Coronary artery (tissue), 2 donors: ENCODE results near the gene BRD7.

ENCODE experiments used
- DNase-seq: peaks from one replicate; pipeline ENCODE4 v3.0.0-alpha.2; 2017; ENCODE audit warnings: low spot score
- H3K27ac ChIP-seq, 2 donors: fragments of 200-600 bp; sonication (generic); one replicate each; pipeline ENCODE4 v1.5.1; 2016 to 2019
- H3K4me3 ChIP-seq: fragments of 200-600 bp; sonication (generic); 2 replicates; pipeline ENCODE4 v1.5.1; 2016; ENCODE audit warnings: mild to moderate bottlenecking, moderate library complexity
- TF ChIP-seq, protein P1 (sequence below): fragments of 200-600 bp; sonication (generic); IDR thresholded peaks from one replicate; pipeline ENCODE4 v1.5.1; 2019; ENCODE audit warnings: antibody characterized with exemption

BRD7 gene

DNA sequence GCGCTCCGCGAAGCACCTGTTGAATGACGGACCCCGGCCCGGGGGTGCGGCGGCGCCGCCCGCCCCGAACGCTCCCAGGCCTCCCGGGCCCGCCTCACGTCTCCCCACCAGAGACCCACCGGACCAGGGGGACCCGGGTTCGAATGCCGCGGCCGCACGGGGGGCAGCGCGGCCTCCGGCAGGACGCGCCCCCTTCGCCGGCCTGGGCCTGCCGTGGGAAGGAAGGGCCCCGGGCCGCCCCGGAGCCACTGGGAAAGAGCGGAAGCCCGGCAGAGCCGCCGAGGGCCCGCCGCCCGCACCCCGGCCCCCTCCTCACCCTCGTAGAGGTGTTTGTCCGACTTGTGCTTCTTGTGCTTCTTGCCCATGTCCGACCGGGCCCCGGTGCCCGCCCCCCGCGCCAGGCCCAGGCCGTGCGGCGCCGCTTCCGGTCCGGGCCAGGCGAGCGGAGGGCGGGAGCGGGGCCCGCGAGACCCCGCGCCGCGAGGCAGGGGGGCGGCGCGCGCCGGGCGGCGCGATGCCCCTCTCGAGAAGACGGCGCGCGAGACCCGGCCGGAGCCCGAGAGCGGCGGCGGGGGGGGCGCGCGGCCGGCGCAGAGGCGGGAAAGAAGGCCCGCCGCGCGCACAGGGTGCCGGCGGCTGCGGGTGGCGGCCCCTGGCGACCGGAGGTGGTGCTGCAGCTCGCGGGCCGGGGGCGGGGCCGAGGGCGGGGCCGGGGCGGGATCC lies at the start of gene BRD7:
TSS of gene BRD7 (minus strand) at position 579 of the 723 bp plus-strand sequence. CDS start at position 365, 214 bp downstream.
- DNase-seq, result no peak
- Histone ChIP-seq H3K4me3 (peak within 1 kb of the TSS; percentile 85), H3K27ac (peak within 1 kb of the TSS; percentile 65 to 87)
- TF ChIP-seq, protein P1, sequence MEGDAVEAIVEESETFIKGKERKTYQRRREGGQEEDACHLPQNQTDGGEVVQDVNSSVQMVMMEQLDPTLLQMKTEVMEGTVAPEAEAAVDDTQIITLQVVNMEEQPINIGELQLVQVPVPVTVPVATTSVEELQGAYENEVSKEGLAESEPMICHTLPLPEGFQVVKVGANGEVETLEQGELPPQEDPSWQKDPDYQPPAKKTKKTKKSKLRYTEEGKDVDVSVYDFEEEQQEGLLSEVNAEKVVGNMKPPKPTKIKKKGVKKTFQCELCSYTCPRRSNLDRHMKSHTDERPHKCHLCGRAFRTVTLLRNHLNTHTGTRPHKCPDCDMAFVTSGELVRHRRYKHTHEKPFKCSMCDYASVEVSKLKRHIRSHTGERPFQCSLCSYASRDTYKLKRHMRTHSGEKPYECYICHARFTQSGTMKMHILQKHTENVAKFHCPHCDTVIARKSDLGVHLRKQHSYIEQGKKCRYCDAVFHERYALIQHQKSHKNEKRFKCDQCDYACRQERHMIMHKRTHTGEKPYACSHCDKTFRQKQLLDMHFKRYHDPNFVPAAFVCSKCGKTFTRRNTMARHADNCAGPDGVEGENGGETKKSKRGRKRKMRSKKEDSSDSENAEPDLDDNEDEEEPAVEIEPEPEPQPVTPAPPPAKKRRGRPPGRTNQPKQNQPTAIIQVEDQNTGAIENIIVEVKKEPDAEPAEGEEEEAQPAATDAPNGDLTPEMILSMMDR, result peak; percentile 30

DNA sequence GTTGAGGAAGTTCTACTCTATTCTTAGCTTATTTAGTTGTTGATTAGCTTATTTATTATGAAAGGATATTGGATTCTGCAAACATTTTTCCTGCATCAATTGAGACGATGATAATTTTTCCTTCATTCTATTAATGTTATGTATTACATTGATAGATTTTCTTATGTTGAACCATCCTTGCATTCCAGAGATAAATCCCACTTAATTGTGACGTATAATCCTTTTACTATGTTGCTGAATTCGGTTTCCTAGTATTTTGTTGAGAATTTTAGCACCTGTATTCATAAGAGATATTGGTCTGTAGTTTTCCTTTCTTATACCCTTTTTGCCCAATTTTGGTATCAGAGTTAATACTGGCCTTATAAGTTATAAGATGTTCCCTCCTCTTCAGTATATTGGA lies 47.6 kb upstream of the BRD7 start:
- no peak overlapping the region for H3K27ac ChIP-seq
- TF ChIP-seq, protein P1, result no peak
- H3K4me3 ChIP-seq, result no peak overlapping the region
- no peak for DNase-seq

DNA sequence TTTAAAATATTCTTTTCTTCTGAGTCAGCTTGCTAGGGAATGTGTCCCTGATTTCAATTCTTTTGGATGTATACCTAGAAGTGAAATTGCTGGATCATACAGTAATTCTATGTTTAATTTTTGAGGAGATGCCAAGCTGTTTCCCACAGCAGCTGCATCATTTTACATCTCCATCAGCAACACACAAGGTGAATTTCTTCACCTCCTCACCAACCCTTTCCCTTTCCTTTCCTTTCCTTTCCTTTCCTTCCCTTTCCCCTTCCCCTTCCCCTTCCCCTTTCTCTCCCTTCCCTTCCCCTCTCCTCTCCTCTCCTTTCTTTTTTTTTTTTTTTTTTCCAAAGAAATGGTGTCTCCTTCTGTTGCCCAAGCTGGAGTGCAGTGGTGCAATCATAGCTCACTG lies 45.4 kb upstream of the BRD7 start:
- no peak for DNase-seq

DNA sequence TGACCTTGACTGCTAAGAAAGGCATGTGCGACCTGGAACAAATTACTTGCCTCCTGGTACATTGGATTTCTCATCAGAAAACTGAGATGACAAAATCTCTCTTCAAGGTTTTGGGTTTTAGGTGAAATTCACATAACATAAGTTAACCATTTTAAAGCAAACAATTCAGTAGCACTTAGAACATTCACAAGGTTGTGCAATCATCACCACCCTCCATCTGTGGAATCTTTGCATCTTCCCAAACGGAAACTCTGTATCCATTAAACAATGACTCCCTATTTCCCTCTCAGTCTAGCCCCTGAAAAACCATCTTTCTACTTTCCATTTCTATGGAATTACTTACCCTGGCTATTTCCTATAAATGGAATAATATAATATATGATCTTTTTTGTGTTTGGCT lies 42.2 kb upstream of the BRD7 start:
- H3K27ac ChIP-seq, result no peak overlapping the region
- TF ChIP-seq, protein P1, result no peak
- no peak for DNase-seq
- no peak overlapping the region for H3K4me3 ChIP-seq

More for the DNA sequence above, 45.4 kb upstream of the BRD7 start:
- no peak overlapping the region for H3K27ac ChIP-seq
- H3K4me3 ChIP-seq, result no peak overlapping the region
- TF ChIP-seq, protein P1, result no peak

DNA sequence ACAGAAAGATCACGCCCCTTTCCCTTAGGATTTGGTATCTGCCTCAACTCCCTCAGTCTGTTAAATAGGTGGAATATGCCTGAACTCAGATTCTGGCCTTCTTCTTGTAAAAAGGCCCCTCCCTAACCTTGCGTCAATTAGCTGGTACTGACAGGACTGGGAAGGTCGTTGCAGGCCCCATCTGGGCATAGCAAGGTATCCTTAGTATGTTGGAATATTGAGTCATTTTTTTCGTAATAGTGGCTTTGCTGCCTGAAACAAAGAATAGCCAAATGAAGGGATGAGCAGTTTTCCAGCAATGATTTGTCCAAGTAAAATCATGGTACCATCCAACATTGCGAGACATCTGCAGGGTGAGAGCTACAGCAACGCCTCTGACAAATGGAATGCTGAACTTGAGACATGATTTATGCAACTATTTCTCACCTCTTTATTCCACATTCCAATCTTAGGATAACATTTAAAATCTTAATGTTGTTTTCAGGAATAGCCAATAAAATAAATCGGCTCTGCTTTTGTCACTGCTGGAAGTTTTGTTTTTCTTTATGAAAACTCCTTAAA lies 39.3 kb upstream of the BRD7 start:
- no peak overlapping the region for H3K4me3 ChIP-seq
- H3K27ac ChIP-seq, result no peak overlapping the region
- DNase-seq, result no peak
- TF ChIP-seq, protein P1, result no peak

DNA sequence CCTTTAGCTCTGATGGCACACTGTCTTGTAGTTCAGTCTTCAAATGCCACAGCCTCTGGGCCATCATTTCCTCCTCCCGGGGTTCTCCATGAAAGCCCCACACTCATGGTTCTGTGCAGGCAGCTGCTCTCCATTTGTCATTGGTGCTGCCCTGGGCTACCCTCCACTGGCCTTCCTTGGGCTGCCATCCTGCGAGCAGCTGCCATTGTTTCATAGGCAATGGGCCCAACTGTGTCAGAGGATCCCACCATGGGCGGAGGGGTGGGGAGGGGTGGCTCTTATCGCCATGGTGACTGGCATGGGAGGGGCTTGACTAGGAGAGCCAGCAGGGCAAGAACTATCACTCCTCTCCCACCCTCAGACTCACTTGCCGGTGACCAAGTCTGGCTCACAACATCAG lies 38.6 kb upstream of the BRD7 start:
- DNase-seq, result no peak
- TF ChIP-seq, protein P1, result no peak
- Histone ChIP-seq H3K4me3 (no peak overlapping the region), H3K27ac (no peak overlapping the region)

DNA sequence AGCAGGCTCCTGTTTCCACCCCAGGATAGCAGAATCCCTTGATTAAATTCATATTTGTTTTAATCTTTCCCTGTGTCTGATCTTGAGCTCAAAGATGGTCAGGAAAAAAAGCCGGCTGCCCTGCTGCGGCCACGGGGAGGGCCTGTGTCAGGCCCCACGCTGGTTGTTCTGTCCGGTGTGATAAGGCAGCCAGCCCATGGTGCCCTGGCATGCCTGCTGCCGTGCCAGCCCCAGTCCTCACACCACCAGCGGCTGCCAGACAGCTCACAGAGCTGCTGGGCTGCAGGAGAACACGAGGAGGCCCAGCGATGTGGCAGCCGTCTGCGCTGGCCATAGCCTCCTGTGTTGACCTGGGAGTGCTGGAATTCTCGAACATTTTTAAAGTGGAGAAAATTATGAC lies 34.7 kb upstream of the BRD7 start:
- TF ChIP-seq, protein P1, result no peak
- no peak overlapping the region for H3K27ac ChIP-seq
- no peak overlapping the region for H3K4me3 ChIP-seq
- DNase-seq, result no peak
